ENCODE results near the gene DOCK4.

Gene DOCK4

DNA sequence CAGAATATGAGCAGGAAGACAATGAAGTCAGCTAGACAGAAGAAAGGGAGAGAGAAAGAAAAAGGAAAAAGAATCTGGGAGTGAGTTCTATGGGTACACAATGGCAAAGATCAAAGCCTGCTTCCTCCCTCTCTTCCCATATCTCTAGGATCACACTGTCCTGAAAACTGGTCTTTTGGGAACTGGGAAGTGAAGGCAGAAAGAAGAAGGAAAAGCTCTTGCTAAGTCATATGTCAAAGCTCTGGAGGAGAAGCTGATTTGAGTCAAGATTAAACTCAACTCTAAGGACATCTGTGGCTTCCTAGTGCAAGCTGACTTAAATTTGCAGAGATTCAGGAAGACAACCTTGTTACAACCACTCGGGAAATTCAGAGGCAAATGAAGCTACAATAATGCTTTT is 147.5 kb downstream of the DOCK4 start:
- TF ChIP-seq, protein P1, sequence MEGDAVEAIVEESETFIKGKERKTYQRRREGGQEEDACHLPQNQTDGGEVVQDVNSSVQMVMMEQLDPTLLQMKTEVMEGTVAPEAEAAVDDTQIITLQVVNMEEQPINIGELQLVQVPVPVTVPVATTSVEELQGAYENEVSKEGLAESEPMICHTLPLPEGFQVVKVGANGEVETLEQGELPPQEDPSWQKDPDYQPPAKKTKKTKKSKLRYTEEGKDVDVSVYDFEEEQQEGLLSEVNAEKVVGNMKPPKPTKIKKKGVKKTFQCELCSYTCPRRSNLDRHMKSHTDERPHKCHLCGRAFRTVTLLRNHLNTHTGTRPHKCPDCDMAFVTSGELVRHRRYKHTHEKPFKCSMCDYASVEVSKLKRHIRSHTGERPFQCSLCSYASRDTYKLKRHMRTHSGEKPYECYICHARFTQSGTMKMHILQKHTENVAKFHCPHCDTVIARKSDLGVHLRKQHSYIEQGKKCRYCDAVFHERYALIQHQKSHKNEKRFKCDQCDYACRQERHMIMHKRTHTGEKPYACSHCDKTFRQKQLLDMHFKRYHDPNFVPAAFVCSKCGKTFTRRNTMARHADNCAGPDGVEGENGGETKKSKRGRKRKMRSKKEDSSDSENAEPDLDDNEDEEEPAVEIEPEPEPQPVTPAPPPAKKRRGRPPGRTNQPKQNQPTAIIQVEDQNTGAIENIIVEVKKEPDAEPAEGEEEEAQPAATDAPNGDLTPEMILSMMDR (IDR thresholded peaks at IDR 0.05; ENCODE audit: low read depth, low read length, missing control alignments) = no peak
- no peak overlapping the region for H3K4me3 ChIP-seq (ENCODE audit: low read depth, low read length)
- DNase-seq (ENCODE audit: low read depth) = no peak

DNA sequence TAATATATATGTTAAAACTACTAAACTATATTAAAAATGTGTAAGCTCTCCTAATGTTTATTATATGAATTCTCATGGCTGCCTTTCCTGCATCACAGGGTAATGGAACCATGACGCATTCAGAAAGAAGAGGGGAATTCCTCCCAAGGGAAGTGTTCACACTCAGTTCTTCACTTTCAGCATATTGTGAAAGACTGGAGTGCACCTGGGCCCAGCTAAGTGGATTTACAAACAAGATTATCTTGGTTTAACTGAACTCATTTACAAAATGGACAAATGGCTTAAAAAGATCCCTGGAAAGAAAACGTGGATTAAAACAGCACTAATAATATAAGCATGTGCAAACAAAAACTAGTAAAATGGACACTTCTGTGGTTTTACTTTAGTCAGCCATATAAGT is 149.8 kb downstream of the DOCK4 start:
- no peak overlapping the region for H3K4me3 ChIP-seq (ENCODE audit: low read depth, low read length)
- DNase-seq (ENCODE audit: low read depth) = peak; percentile 3
- TF ChIP-seq, protein P1 (IDR thresholded peaks at IDR 0.05; ENCODE audit: low read depth, low read length, missing control alignments) = no peak

DNA sequence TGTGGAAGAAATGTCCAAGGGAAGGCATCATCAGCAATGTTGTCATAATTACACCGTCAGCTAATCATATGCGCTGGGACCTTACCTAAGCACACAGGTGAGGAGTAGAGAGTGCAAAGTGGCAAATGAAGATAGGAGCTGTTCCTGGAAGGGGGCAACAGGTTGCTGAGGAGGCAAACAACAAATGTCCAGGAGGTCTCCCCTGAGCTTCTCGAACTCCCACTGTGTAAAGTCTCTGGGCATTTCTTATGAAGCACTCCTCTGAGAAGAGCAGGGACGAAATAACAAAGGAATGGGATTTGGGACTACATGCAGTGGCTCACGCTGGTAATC is 152.5 kb downstream of the DOCK4 start:
- DNase-seq (ENCODE audit: low read depth) = no peak
- no peak overlapping the region for H3K4me3 ChIP-seq (ENCODE audit: low read depth, low read length)
- TF ChIP-seq, protein P1 (IDR thresholded peaks at IDR 0.05; ENCODE audit: low read depth, low read length, missing control alignments) = no peak

DNA sequence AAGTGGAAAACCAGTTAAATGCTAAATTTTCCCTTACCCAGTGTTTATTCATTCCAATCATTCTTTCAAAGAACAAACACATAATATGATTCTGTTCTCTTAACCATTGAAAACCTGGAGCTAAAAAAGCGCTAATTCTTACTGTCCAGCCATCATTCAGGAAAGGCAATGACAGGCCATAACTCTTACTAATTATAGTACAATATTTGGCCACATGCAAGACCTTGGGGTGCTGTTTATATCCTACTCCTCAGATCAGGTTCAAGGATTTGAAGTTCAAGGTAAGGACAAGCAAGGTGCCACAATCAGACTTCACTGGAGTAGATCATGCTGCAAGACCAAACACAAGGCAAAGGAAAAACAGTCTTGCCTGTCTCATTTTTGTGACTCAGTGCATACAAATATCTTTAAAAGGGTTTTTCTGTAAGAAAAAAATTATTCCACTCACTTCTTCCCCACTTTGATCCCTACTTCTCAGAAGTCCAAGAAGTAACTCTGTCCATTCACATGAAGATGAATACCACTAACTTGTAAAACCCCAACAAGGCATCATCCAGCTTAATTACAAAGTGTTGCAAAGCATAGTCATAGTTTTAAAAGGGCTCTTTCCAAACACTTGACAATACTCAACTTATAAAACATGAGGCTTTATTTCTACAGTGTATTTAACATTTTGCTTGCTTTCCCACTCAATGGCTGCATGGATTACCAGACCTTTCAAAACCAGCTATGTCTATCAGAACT is 153.0 kb downstream of the DOCK4 start:
- TF ChIP-seq, protein P1 (IDR thresholded peaks at IDR 0.05; ENCODE audit: low read depth, low read length, missing control alignments) = no peak
- no peak overlapping the region for H3K4me3 ChIP-seq (ENCODE audit: low read depth, low read length)
- DNase-seq (ENCODE audit: low read depth) = no peak

DNA sequence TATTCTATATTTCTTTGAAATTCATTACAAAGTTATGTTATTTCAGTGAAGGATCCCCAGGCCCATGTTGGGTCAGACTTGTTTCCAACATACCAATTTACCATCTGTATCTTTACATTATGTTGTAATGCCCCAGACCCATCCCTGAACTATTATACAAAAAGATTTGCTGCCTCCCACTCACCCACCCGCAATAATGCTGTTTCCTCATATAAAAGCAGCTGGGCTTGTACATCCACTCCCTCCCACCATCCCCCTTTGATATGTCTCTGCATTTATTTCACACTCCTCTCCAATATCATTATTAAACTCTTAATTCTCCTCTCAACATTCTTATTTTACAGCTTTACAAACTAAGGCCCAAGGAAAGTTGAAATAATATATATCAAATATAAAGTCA is 153.7 kb downstream of the DOCK4 start:
- DNase-seq (ENCODE audit: low read depth) = no peak
- TF ChIP-seq, protein P1 (IDR thresholded peaks at IDR 0.05; ENCODE audit: low read depth, low read length, missing control alignments) = no peak
- no peak overlapping the region for H3K4me3 ChIP-seq (ENCODE audit: low read depth, low read length)

DNA sequence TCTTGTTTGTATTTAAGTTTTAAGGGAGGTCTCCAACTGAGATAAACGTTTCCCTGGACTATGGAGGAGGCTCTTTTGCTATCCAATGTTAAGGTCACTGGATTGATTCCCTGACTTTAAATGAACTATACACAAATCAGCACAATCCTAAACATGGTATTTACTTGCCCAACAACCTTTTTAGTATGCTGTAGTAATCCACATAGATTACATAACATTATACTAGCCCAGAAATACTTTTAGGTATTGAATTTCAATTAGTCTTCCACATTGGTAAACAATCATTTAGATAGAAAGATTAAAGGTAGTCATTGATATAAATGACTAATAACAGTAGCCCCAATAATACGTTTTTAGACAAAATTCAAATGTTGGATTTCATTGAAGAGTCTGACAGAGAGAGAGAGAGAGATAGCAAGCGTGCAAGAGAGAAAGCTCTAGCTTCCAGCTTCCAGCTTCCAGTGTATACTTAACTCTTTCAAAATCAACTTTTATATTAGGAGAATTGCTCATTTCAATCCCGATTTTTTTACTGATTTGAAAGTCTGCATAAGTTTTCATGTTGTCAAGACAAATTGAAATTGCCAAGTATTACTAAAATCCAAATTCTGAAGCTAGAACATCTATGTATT is 155.8 kb downstream of the DOCK4 start:
- TF ChIP-seq, protein P1 (IDR thresholded peaks at IDR 0.05; ENCODE audit: low read depth, low read length, missing control alignments) = no peak
- no peak for DNase-seq (ENCODE audit: low read depth)
- H3K4me3 ChIP-seq (ENCODE audit: low read depth, low read length) = no peak overlapping the region
